OCI-LY7 (cell line): ENCODE results near the gene BICC1.

Experiments
- CTCF ChIP-seq: fragments of 200-600 bp; sonication (generic); conservative IDR thresholded peaks from 2 replicates; pipeline ENCODE4 v1.5.1; 2014; ENCODE audit warnings: mild to moderate bottlenecking, antibody characterized with exemption, low read length, moderate library complexity, mixed read lengths
- EZH2phosphoT487 ChIP-seq: fragments of 200-600 bp; sonication (generic); IDR thresholded peaks from 2 replicates; pipeline ENCODE4 v1.6.1; 2018; ENCODE audit warnings: low read depth, borderline replicate concordance, mild to moderate bottlenecking, mixed run types, antibody characterized with exemption, low read length, moderate library complexity, mixed read lengths

GRCh38 chr10:58817201-58817846, 304.7 kb downstream of the BICC1 start:
- TF ChIP-seq CTCF = no peak
- TF ChIP-seq EZH2phosphoT487 = no peak
